ENCODE results near the gene MYL6. TPM values are rescaled to one million over a fixed set of nuclear protein-coding genes. Genes with fewer than 3 reads are reported as not detected.

The MYL6 gene
- total and polyA plus RNA-seq, 10 of the 15 experiments (the other 5 are each of a cell fraction or from before 2014, with no cell fraction given): 1,000 to 4,116 (median 1,828) TPM

DNA sequence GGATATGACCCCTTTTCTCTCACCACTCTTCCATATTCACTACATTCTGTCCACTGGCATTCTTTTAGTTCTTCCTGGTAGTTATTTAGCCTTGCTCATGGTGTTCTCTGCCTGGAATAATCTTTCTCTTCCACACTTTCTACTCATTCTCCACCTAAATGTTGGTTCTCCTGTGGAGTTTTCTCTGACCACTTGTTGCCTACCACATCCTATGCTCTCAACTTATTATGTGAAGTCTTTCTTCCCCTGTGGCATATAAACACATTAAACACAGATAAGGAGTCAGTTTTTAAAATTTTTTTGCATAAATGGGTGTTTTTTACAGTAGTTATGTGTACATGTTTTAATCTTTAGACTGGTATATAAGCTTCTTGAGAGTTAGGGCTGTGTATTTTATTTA, 34.4 kb downstream of the MYL6 start:
- Histone ChIP-seq H3K27me3 (replicated peaks in 1 of 2; ENCODE audit: control insufficient read depth in 2 of 2, insufficient read depth in 2 of 2, low read length in 1 of 2) (no peaks in the 10 kb centered on the region), H3K27ac (ENCODE audit: control insufficient read depth, insufficient read depth) (no peak overlapping the region), H3K4me1 (ENCODE audit: control insufficient read depth, insufficient read depth, low read length) (0 out of 2 replicates have a peak, but pooled peaks cover 1% of the 10 kb centered on the region), H4K20me1 (ENCODE audit: control insufficient read depth, insufficient read depth) (no peaks in the 10 kb centered on the region), H3K4me3 (no peak overlapping the region), H3K79me2 (ENCODE audit: control insufficient read depth, insufficient read depth, low read length) (peaks cover 16% of the 10 kb centered on the region), H2AFZ (ENCODE audit: control insufficient read depth, low read depth, low read length) (no peak overlapping the region), H3K9ac (ENCODE audit: control insufficient read depth, insufficient read depth, low read length) (no peak overlapping the region), H3K4me2 (ENCODE audit: control insufficient read depth, insufficient read depth) (no peak overlapping the region), H3K9me3 (replicated peaks; ENCODE audit: control insufficient read depth, insufficient read depth, low read length) (no peaks in the 10 kb centered on the region), H3K36me3 (ENCODE audit: control insufficient read depth in 2 of 2, insufficient read depth in 2 of 2, low read length in 1 of 2) (no peaks in the 10 kb centered on the region)
- ChIA-PET SMC1A (ENCODE audit: uncharacterized antibody, unreplicated experiment) (interaction anchor here (0.7 to 6.2 kb wide), 7 partner anchors 29 to 454 kb away, joined by 3 to 68 read pairs (median 5); partner anchors contain the start of genes ESYT1 and RNF41), CTCF (interaction anchor here (0.7 to 8.9 kb wide), 22 partner anchors 11 to 456 kb away, joined by 3 to 129 read pairs (median 4); partner anchors contain the start of genes ANKRD52, ESYT1, RNF41 and TIMELESS), POLR2A (interaction anchor here (0.5 to 7.7 kb wide), 5 partner anchors 29 to 285 kb away, joined by 3 to 68 read pairs (median 3); partner anchors contain the start of genes ESYT1, RNF41 and ZC3H10), RAD21 (ENCODE audit: unreplicated experiment) (interaction anchor here (0.8 to 1.6 kb wide), 4 partner anchors 29 to 272 kb away, joined by 3 to 9 read pairs (median 4); partner anchors contain the start of genes ESYT1 and RNF41)
- in situ Hi-C loops (cut with MboI): loop anchor here (5.0 kb wide), 1 partner anchor 275 kb away; the partner anchor contains the start of gene SPRYD4
- no peak for DNase-seq (ENCODE audit: low read depth, low spot score)
- TF ChIP-seq HCFC1 (IDR thresholded peaks at IDR 0.05; ENCODE audit: low read length) (no peak), SMAD1 (IDR thresholded peaks at IDR 0.05; ENCODE audit: low read depth, partially characterized antibody) (no peak), IRF4 (IDR thresholded peaks at IDR 0.05; ENCODE audit: low read depth, low read length) (no peak), SMC3 (IDR thresholded peaks at IDR 0.05; ENCODE audit: borderline replicate concordance, low read length) (no peak)
- TF ChIP-seq, protein P1, sequence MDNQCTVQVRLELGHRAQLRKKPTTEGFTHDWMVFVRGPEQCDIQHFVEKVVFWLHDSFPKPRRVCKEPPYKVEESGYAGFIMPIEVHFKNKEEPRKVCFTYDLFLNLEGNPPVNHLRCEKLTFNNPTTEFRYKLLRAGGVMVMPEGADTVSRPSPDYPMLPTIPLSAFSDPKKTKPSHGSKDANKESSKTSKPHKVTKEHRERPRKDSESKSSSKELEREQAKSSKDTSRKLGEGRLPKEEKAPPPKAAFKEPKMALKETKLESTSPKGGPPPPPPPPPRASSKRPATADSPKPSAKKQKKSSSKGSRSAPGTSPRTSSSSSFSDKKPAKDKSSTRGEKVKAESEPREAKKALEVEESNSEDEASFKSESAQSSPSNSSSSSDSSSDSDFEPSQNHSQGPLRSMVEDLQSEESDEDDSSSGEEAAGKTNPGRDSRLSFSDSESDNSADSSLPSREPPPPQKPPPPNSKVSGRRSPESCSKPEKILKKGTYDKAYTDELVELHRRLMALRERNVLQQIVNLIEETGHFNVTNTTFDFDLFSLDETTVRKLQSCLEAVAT (IDR thresholded peaks at IDR 0.05): no peak
- TF ChIP-seq, protein P2, sequence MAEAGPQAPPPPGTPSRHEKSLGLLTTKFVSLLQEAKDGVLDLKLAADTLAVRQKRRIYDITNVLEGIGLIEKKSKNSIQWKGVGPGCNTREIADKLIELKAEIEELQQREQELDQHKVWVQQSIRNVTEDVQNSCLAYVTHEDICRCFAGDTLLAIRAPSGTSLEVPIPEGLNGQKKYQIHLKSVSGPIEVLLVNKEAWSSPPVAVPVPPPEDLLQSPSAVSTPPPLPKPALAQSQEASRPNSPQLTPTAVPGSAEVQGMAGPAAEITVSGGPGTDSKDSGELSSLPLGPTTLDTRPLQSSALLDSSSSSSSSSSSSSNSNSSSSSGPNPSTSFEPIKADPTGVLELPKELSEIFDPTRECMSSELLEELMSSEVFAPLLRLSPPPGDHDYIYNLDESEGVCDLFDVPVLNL (IDR thresholded peaks at IDR 0.05; ENCODE audit: low read depth, low read length): no peak
- TF ChIP-seq, protein P3, sequence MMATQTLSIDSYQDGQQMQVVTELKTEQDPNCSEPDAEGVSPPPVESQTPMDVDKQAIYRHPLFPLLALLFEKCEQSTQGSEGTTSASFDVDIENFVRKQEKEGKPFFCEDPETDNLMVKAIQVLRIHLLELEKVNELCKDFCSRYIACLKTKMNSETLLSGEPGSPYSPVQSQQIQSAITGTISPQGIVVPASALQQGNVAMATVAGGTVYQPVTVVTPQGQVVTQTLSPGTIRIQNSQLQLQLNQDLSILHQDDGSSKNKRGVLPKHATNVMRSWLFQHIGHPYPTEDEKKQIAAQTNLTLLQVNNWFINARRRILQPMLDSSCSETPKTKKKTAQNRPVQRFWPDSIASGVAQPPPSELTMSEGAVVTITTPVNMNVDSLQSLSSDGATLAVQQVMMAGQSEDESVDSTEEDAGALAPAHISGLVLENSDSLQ (IDR thresholded peaks at IDR 0.05): no peak
- BruUV-seq (replicated peaks): no TSS peak
- ATAC-seq: no peak
- FAIRE-seq: no peak
- intact Hi-C loops (cut with micrococcal nuclease; ENCODE audit: unreplicated experiment): loop anchor here (2.0 to 10.0 kb wide), 2 partner anchors 306 to 402 kb away; no protein-coding TSS in a partner anchor
